Ovary (tissue), 9 donors: Measurements from ENCODE around the gene BICRA. TPM values are rescaled to one million over a fixed set of nuclear protein-coding genes. Genes with fewer than 3 reads are reported as not detected.
A peak's percentile ranks its signal among the peaks of the same experiment; 100 is the strongest.

ENCODE experiments used
- DNase-seq, 5 donors: peaks; one replicate each; pipeline ENCODE4 v3.0.0-alpha.2; 2019 to 2020
- H3K27ac ChIP-seq, 2 donors: fragments of 200-600 bp; one replicate each; pipeline versions ENCODE4 v1.5.1 to v1.8.0; 2019 to 2022
- H3K27me3 ChIP-seq: fragments of 200-600 bp; one replicate; pipeline ENCODE4 v1.8.0; 2022
- H3K36me3 ChIP-seq: fragments of 200-600 bp; sonication (generic); one replicate; pipeline ENCODE4 v1.5.1; 2019
- H3K4me1 ChIP-seq: one replicate; pipeline ENCODE4 v1.8.1; 2013; ENCODE audit warnings: mild to moderate bottlenecking, moderate library complexity; ENCODE audit not compliant: insufficient read depth
- H3K4me3 ChIP-seq: fragments of 200-600 bp; sonication (generic); one replicate; pipeline ENCODE4 v1.5.1; 2017
- H3K9me3 ChIP-seq, 2 donors: fragments of 200-600 bp in 1 of 2; sonication (generic) in 1 of 2; one replicate each; pipeline versions ENCODE4 v1.5.1 to v1.8.1; 2013 to 2019; ENCODE audit warnings: mild to moderate bottlenecking in 1 of 2, moderate library complexity in 1 of 2
- EP300 ChIP-seq: sonication (generic); formaldehyde crosslinking; IDR thresholded peaks from one replicate; pipeline ENCODE4 v1.6.1; 2017; ENCODE audit warnings: antibody characterized with exemption
- POLR2A ChIP-seq: fragments of 450-650 bp; IDR thresholded peaks from one replicate; pipeline ENCODE4 v1.6.1; 2017; ENCODE audit warnings: antibody characterized with exemption, mild to moderate bottlenecking, moderate library complexity
- WGBS, 3 donors: extraction: QIAGEN DNeasy Blood & Tissue Kit in 1 of 3; methylation state at CpG; one replicate each; pipeline versions ENCODE4 v1.1.5 to v1.1.7; 2013 to 2017; 5-methylcytosine and 5-hydroxymethylcytosine counted together
- intact Hi-C, 4 donors: fragments of 100-400 bp; cut with DNase I; formaldehyde crosslinking; loops; one replicate each; pipeline versions ENCODE4 v1.11.0 to v1.15.1; 2022 to 2023
- polyA plus RNA-seq, 2 donors: library from polyadenylated mRNA; stranded (reverse); fragments of 200-250 nt in 1 of 2; fragments of 350-450 nt in 1 of 2; fragmentation: Illumina TruSeq in 1 of 2; extraction: RNeasy Lipid Tissue Mini Kit (QIAGEN cat#74804) in 1 of 2; gene quantifications; one replicate each; pipeline ENCODE4 v1.2.3, GENCODE V29; 2013 to 2014
- total RNA-seq, 7 donors: library from RNA; depleted of rRNA in 2 of 7; stranded (reverse); fragments of >200 nt in 2 of 7; fragmentation: NEBNext Ultra II Directional in 3 of 7; extraction: Animal tissue kit (Norgen Biotek cat#: 25700) in 3 of 7; gene quantifications; one replicate each; pipeline versions ENCODE4 v1.1.0 to v1.2.4, GENCODE V29; 2016 to 2023
- TF ChIP-seq, protein P1 (sequence below), 3 donors: fragments of 450-650 bp in 2 of 3; fragments of 200-600 bp in 1 of 3; IDR thresholded peaks; one replicate each; pipeline versions ENCODE4 v1.5.1 to v1.8.0; 2016 to 2022; ENCODE audit warnings: antibody characterized with exemption in 3 of 3, mild to moderate bottlenecking in 1 of 3
- donor health status: DM: no; HTN: no; CAD: no; lungs with moderate emphysema.
- donor health status: DM: no; HTN: no; CAD: no.
- donor health status: Bipolar disorder and iron deficiency.
- donor health status: DM: yes; HTN: yes; CAD: no.
- donor health status: DM: no; HTN: no; CAD: no.
- donor health status: DM: yes; HTN: yes; CAD: no.

BICRA gene
- total and polyA plus RNA-seq, 9 donors = 3.7 to 21.7 (median 12.9) TPM

GRCh38 chr19:47607564-47608073 lies 1.3 kb upstream of the BICRA start:
- H3K27me3 ChIP-seq = no peaks in the 10 kb centered on the region
- intact Hi-C loops = loop anchor here in 2 of 4 donors (10.0 kb wide), 2 partner anchors 57 to 93 kb away; partner anchors contain the start of gene NAPA (in 2 of the 2)
- H3K9me3 ChIP-seq = no peaks in the 10 kb centered on the region
- TF ChIP-seq EP300 (no peak), POLR2A (no peak)
- TF ChIP-seq, protein P1, sequence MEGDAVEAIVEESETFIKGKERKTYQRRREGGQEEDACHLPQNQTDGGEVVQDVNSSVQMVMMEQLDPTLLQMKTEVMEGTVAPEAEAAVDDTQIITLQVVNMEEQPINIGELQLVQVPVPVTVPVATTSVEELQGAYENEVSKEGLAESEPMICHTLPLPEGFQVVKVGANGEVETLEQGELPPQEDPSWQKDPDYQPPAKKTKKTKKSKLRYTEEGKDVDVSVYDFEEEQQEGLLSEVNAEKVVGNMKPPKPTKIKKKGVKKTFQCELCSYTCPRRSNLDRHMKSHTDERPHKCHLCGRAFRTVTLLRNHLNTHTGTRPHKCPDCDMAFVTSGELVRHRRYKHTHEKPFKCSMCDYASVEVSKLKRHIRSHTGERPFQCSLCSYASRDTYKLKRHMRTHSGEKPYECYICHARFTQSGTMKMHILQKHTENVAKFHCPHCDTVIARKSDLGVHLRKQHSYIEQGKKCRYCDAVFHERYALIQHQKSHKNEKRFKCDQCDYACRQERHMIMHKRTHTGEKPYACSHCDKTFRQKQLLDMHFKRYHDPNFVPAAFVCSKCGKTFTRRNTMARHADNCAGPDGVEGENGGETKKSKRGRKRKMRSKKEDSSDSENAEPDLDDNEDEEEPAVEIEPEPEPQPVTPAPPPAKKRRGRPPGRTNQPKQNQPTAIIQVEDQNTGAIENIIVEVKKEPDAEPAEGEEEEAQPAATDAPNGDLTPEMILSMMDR (IDR thresholded peaks at IDR 0.05) = no peak
- peaks cover 9% of the 10 kb centered on the region for H3K4me1 ChIP-seq
- H3K36me3 ChIP-seq = no peaks in the 10 kb centered on the region
- WGBS, 3 donors = 25 to 40% (median 28%) methylated on average over 20 to 21 of the region's 21 CpGs
- DNase-seq = no peak
- peak overlapping the region; percentile 88 to 96 for H3K27ac ChIP-seq
- H3K4me3 ChIP-seq = peak overlapping the region; percentile 79

DNA sequence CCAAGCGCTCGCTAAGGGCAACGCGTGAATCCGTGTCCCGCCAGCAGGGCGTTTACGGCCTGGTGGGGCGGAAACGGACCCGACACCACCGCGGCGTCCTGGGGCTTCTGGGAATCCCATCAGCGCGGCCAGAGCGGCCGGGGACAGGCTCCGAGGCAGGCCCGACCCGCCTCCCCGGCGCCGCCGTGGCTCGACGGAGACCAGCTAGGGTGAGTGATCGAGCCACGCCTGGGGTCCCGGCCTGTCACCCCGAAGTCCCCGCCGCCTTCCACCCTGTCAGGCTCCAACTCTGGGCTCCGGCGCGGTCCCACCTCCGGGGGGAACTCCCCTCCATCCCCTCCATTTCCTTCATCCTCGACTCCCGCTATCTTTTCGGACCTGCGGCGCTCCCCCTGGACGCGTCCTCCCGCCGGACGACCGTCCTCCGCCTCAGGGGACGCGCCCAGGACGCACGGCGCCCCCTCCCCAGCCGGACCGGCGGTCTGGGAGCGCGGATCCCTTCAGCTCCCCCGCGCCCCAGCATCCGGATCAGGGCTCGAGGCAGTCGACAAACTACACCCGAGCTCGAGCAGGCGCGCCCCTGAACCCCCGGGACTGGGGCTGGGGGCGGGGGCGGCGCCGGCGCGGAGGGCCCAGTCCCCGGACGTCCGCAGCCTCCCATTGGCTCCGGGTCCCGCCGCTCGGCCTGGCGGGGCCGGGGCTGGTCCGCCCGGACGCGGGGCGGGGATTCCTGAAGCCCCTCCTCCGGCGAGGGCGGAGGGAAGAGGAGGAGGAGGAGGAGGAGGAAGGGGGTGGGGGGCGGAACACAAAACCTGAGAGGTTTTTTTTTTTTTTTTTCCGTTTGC lies 638 bp upstream of the BICRA start:
- Histone ChIP-seq H3K4me1 (peaks cover 11% of the 10 kb centered on the region), H3K9me3 (no peaks in the 10 kb centered on the region), H3K27me3 (no peaks in the 10 kb centered on the region), H3K27ac (peak overlapping the region; percentile 88 to 96), H3K36me3 (no peaks in the 10 kb centered on the region), H3K4me3 (peak overlapping the region; percentile 79)
- peak; percentile 94 to 97 (median 96) for DNase-seq
- intact Hi-C loops = loop anchor here in 2 of 4 donors (10.0 kb wide), 2 partner anchors 57 to 93 kb away; partner anchors contain the start of gene NAPA (in 2 of the 2)
- 0 to 1% (median 1%) methylated on average over 87 to 93 of the region's 94 CpGs for WGBS, 3 donors
- TF ChIP-seq POLR2A (peak; percentile 79), EP300 (no peak)
- TF ChIP-seq, protein P1 (IDR thresholded peaks at IDR 0.05) = peak in 2 of 3 donors; percentile 15 to 19

DNA sequence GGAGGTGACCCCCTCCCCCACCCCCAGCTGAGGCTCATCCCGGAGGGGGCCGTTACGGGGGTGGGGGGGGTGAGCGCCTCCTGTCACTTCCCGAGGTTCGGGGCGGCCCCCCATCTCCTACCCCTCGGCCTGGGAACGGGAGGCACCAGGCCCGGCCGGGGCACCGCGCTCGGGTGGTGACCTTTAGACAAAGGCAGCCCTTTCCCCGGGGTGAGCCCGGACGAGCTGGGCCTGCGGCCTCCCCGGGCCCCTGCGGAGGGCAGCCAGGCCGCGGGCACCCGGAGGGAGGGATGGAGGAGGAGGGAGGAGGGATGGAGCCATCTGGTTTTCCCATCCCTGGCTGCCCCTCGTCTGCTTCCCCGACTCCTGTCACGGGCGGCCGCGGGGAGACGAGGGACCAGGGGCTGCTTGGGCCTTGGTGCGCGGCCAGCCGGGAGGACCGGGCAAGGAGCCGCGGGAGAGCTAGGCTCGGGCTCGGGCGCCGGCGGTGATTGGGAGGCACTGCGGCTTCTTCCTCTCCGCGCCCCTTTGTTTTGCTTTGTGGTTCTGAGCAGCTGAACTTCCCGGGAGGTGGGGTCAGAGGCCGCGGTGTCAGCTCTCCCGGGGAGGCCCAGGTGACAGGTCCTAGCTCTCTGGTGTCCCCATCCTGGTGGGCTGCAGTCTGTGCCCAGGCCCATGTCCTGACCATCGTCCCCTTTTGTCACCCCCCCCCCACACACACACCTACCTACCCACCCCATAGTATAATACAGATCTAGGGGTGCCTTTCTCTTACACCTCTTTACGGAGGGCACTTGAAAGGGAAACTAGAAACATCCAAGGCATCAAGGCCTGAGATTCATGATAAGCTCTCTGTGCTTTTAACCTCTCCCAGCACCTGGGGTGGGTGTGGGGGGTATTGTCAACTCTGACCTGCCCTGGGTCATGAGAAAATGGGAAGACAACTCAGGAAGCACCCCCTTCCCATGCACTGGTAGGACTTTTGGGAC lies 1.3 kb downstream of the BICRA start:
- Histone ChIP-seq H3K27ac (peak overlapping the region; percentile 76 to 77), H3K36me3 (no peaks in the 10 kb centered on the region), H3K9me3 (no peaks in the 10 kb centered on the region), H3K4me3 (peak overlapping the region; percentile 62), H3K27me3 (no peaks in the 10 kb centered on the region), H3K4me1 (peaks cover 11% of the 10 kb centered on the region)
- intact Hi-C loops = loop anchor here in 2 of 4 donors (10.0 kb wide), 2 partner anchors 55 to 95 kb away; partner anchors contain the start of gene NAPA (in 2 of the 2)
- 0 to 1% (median 0%) methylated on average over 29 to 50 of the region's 50 CpGs for WGBS, 3 donors
- peak; percentile 35 to 70 (median 57) for DNase-seq
- TF ChIP-seq EP300 (no peak), POLR2A (no peak)
- TF ChIP-seq, protein P1 (IDR thresholded peaks at IDR 0.05) = no peak

DNA sequence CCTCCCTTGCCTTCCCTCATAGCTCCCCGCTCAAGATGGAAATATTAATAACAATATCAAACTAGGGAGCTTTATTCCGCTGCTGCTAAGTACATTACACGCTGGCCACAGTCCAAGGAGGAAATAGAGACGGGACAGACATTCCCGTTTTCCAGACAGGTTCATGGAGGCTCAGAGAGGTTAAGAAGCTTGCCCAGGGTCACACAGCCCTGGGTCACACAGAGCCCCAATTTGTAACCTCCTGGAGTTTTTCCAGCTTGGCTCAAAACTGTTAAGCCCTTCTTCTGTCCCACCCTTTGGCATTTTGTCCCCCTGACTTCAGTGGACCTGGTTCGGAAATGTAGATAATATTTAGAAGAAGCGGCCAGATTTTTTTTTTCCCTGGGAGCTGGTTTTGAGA lies 2.0 kb downstream of the BICRA start:
- no peak overlapping the region for H3K27ac ChIP-seq
- peak overlapping the region; percentile 62 for H3K4me3 ChIP-seq
- DNase-seq = no peak
- H3K4me1 ChIP-seq = peaks cover 11% of the 10 kb centered on the region
- no peaks in the 10 kb centered on the region for H3K27me3 ChIP-seq
- intact Hi-C loops = no loop called here
- TF ChIP-seq POLR2A = no peak
- TF ChIP-seq, protein P1 (IDR thresholded peaks at IDR 0.05) = no peak
- TF ChIP-seq EP300 = no peak
- H3K36me3 ChIP-seq = no peaks in the 10 kb centered on the region
- no peaks in the 10 kb centered on the region for H3K9me3 ChIP-seq
- 45 to 52% (median 50%) methylated on average over 7 of the region's 7 CpGs for WGBS, 3 donors
